GM21723 (cell line): ENCODE results near the gene ATP8A1.
"Not testable (repeated sequence)": the region's sequence is repeated elsewhere in the genome, so short reads cannot be mapped to it uniquely, and the experiment has no call there.

Experiments used
- ATAC-seq: cut with Tn5 transposase; IDR thresholded peaks from one replicate; pipeline ENCODE4 v1.9.1; 2021; ENCODE audit warnings: mild to moderate bottlenecking, moderate library complexity; ENCODE audit not compliant: unreplicated experiment

ATP8A1 gene

DNA sequence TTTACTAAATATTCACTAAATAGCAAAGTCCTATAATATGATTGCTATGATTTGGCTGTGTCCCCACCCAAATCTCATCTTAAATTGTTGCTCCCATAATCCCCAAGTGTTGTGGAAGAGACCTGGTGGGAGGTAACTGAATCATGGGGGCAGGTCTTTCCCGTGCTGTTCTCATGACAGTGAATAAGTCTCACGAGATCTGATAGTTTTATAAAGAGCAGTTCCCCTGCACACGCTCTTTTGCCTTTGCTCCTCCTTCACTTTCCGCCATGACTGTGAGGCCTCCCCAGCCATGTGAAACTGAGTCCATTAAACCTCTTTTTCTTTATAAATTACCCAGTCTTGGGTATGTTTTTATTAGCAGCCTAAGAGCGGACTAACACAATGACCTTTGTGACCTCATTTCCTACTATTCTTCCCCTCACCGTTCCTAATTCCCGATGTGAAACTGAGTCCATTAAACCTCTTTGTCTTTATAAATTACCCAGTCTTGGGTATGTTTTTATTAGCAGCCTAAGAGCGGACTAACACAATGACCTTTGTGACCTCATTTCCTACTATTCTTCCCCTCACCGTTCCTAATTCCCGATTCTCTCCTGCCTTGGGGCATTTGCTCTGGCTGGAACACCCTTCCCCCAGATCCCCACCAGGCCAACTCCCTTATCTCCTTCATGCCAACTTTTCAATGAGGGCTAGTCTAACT lies 4.2 kb downstream of the ATP8A1 start:
- ATAC-seq, result not testable (repeated sequence)

DNA sequence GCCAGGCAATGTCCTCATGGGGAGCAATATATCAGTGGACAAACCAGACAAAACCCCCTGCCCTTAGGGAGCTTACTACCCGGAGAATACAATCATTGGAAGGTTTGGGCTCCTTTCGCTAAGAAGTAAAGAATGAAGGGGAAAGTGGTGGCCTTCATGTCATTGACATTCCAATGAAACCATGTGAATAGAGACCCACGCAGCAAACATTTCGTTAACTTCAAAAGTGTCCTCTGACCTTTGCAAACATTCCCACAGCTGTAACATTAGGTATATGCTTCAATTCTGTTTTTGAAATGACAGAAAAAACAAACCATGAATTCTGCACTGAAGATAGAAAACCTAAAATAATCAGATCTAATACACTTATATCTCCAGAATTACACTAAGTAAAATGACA lies 7.0 kb downstream of the ATP8A1 start:
- no peak for ATAC-seq

DNA sequence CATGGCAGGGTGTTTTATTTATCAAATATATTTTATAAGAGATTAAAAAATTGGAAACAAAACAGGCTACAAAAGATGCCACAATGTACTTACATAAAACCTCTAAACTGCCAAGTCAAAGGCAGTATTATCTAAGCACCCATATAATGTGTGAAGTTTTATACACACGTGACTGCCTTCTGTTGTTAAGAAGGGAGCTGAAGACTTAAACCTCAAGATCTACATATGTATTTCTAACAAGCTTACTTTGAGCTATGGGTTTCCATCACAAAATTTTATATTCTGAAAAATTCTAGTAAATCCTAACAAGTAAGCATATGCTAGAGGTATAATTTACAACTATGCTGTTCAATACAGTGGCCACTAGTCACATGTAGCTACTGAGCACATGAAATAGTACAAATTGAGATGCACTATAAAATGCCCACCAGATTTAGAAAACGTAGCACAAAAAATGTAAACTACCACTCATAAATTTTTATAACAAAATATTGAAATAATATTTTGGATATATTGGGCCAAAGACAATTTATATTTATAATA lies 9.8 kb downstream of the ATP8A1 start:
- ATAC-seq, result no peak

DNA sequence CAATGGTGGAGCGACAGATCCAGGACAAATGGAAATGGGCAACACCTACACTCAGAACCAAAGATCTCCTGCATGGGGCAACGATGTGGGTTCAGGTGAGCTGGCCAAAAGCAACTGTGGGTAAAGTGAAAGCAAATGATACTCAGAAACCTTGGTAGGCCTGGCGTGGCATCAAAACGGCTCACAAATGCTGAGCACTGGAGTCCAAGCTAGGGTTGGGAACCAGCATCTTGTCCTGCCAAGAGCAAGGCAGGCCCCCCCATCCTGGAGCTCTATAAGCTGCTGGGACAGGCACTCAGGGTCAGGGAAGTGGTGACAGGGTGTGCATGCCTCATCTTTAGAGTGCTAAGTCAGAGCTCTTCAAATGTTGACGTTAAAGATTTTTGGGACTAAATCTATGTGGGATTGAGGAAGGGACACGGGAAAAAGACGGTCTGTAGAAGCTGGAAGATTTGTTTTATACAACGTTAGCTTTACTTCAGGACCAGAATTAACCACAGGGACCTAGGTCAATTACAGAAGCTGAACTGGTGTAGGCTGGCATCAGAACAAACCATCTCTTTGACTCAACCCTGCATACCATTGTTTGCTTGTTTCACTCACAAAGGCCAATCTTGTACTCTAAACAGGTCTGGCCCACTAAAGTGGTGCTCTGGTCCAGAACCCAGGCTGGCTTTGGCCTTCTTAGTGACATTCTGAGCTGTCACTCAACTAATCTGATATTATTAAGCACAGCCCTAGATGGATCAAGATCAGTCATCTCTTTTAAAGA lies 10.7 kb downstream of the ATP8A1 start:
- no peak for ATAC-seq

DNA sequence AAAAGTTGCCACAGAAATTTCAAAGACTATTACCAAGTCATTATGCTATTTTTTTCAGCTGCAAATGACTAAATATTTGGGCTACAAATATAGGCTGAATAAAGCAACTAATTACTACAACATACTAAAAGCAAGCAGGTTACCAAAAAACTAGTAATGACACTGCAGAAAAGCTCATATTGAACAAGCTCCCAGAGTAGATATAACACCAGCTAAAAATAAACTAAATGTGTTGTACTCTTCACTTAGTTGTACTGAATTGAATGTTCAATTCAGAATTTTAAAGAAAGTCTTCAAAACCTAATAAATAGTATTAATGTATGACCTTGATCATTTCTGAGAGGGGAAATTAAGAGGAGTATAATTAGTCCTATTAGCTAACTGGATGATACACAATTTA lies 12.0 kb downstream of the ATP8A1 start:
- no peak for ATAC-seq

DNA sequence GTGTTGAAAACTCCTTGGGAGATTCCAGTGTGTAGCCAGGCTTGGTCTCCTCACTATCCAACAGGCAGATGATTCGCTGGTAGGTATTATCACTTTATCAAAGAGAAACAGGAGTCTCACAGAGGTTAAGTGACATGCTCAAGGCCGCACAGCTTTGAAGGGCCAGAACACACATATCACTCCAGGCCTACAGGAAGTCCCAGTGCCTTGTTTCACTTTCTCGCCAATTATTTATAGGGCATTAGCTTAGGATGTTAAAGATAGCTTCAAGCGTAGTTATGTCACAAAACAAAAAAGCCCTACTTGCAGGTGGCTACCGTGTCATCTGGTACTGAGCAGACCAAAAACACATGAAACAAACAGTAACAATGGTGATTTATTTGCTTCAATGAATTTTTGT lies 13.2 kb downstream of the ATP8A1 start:
- peak; percentile 62 for ATAC-seq

DNA sequence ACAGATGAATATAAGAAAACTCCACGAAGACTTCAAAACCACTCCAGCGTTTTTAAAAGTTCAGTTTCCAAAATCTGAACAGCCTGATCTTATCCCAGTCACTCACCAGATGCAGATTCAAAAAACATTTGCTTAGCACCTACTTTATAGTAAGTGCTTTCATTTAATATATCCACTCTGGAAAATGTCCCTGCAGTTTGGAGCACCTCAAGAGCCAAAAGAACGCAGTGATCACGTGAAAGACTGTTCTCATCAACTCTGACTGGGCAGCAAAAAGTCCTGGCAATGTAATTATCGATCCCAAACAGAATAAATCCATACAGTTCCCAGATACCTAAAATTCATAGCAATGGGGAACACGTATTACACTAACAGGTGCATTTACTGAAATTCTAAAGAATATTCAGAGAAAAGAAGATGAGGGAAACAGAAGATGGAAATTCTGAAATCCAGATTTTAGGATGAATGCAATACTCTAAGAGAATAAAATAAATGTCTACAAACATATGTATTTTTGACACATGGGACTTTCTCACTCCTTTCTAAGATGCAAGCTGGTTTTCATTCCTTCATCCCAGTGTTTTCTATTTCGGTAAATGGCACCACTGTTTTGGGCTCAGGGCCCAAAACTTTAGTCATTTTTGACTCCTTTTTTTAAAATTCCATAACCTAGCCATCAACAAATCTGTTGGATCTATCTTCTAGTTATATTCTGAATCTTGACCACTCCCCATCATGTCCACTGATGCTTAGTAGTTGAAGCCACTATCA lies 13.9 kb downstream of the ATP8A1 start:
- no peak for ATAC-seq

DNA sequence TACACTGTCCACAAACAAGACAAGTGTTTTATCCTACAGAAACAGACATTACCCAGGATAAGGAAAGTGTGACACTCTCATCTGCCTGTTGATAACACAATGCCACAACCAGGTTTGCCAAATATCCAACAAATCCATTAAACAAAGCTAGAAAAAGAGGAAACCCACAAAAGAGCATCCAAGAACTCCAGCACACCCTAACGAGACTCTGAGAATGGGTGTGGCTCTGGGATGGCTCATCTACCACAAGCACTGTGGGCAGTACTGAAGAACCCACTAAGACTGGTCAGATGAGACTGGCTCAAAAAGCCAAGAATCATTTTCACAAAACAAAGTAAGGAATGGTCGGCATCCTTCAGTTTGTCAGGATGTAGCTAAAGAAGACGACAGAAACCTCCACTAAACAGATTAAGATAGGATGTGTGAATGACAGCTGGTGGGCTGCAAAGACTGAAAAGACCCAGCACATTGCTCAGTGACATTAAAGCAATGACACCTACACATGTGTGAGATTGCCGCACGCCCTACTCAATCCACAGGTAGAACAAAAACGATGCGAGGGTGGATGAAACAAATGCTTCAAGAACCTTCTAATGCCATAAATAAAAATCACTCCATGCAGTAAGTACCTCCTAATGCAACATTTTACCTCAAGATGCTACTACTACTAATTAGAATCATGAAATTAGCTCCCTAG lies 14.7 kb downstream of the ATP8A1 start:
- ATAC-seq, result no peak

DNA sequence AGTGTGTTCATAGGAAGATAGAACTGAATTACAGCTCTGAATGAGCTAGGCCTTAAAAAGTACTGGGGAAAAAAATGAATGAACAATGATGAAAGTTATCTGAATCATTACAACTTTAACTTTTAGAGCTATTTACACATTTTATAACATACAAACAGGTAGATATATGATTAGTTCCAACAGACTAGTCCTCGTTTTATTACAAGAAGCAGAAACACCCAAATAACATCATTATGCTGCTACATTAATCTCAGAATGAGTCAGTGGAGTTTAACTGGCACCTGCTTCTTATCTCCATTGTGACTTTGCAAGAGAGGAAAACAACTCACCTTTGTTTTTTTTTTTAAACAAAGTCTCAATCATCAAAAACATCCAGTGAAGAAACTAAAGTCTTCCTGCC lies 15.2 kb downstream of the ATP8A1 start:
- peak; percentile 11 for ATAC-seq

DNA sequence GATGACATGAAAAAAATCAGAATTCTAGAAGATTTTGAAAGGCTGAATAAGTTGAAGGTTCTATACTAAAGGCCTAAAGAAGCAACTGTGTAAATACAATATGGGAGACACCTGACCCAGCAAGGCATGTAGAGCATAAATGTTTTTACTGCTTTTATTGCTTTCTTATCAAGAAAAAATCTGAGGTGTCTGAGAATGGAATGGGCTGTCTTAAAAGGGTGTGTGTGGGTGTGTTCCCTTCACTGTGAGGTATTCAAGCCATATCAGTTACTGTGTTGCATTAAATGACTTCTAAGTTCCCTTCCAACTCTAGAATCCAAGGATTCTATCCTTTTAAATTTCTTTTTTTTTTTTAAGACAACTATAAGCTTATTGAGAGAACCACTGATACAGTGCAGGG lies 15.7 kb downstream of the ATP8A1 start:
- no peak for ATAC-seq

DNA sequence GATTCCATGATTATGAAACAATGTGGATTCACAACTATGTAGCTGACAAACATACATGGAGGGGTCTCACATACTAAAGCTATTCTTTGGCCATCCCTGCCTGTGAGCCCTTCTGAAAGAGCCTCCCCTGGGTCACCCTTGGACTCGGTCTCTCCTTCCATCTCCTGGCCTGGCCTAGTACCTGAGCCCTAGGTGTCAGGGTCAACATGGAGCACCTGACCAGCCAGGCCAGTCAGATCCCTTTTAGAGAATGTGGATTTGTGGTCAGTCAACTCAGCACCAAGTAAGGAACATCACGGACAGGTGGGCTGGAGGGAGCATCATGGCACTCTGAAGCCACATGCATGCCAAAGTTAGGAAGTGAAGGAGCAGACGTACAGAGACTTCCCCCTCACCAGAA lies 16.3 kb downstream of the ATP8A1 start:
- no peak for ATAC-seq

DNA sequence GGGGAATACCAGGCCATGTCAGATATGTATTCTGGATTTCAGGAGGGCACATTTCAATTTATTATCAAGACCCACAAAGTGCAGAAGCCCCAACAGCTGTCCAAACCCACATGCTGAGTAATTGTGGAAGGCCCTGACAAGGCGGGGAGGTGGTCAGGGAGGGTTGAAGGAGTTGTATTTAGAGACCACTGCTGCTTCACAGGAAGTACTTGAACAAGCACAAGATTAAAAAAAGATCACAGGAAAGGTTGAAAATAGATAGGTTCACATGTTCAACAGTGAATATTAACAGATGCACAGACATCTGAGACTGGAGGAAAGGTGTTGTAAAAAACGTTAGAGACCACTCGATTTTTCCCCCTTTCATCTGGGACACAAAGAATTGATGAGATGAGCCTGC lies 17.9 kb downstream of the ATP8A1 start:
- peak; percentile 68 for ATAC-seq

DNA sequence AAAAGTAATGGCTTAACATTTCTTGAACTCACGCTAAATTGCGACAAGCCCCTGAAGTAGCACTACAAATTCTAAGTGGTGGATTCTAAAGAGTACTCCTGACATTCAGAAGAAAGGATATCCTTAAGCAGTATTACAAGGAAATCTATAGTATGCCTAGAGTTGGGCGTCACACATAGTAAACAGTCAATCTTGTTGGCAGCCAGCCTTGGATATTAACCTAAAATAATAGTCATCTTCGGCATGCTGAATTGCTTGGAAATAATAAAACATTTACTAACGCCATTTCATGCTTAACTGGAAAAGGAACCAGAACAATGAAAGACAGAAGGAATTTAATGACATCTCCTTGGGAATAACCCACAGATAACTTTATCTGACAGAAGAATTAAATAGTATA lies 18.6 kb downstream of the ATP8A1 start:
- no peak for ATAC-seq

DNA sequence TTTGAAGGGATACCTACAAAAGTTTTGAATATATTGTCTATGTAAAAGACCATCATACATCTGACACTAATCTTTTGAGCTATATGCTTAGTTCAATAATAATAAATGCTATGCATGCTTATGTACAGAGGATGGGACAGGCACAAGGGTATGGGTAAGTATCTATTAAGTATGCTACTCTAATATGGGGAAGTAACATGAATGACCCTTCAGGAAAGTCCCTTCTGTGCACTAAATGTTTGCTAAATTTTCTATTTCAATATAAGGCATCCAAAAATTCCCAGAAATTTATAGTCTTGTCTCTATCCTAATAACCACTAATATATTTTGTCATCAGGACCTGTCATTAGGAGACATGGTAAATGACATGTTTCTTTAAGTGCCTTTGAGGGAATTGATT lies 19.0 kb downstream of the ATP8A1 start:
- no peak for ATAC-seq

DNA sequence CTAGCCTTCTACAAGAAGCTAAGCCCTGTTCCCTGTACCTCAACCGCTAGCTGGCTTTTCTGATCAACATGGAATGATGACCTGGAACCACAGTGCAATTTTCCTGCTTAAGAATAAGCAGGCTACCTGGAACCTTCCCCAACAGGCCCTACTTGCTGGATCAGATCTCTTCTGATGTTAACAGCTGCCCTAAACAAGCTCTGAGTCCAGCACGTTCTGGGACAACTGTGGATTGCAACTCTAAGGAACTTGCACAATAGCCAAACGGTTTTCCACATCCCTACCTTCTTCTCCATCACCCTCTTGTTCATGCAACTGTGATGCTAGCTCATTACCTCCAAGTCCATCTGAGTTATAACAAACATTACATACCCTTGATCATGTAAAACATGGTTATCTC lies 19.8 kb downstream of the ATP8A1 start:
- no peak for ATAC-seq

DNA sequence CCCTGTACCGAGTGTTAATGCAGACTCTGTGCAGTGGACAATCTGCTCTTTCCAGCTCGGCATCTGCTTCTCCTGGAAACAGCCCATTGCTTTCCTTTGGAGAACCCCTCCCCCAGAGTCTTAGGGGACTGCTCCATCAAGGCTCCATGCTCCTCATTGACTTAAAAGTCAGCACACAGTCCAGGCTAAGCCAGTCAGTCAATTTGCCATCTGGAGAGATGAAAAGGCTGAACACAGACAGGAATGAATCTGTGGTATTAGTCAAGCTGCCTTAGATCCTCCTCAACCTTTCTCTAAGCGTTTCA lies 20.3 kb downstream of the ATP8A1 start:
- ATAC-seq, result no peak

DNA sequence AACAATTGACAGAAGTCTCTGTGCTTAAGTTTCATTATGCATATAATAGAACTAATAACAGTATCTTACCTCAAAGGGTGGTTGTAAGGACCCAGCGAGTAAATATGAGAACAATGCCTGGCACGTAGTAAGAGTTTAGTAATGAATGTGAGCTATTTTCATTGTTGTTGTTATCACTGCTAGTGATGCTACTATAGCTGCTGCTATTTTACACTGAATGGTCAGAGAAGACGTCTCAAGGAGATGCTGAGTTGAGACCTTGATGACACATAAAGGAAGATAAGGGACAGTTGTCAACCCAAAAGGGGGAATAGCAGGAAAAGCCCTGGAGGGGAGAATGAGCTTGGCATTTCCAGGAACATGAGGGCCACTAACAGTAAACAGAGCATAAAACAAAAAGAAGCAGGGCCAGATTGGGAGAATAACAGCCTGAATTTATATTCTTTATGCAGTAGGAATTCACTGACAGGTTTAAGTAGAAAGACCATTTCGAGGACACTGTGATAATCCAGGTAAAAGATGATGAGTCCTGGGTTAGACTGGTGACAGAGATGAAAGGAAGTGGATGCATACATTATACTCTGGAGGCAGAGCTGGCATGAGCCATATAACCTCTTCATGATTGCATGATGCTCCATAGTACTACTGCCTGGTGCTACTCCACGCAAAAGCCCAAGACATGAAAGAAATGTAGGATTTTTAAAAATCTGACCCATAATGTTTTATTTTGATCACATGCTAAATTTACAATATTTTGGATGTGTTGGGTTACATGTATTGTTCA lies 23.1 kb downstream of the ATP8A1 start:
- peak; percentile 73 for ATAC-seq

DNA sequence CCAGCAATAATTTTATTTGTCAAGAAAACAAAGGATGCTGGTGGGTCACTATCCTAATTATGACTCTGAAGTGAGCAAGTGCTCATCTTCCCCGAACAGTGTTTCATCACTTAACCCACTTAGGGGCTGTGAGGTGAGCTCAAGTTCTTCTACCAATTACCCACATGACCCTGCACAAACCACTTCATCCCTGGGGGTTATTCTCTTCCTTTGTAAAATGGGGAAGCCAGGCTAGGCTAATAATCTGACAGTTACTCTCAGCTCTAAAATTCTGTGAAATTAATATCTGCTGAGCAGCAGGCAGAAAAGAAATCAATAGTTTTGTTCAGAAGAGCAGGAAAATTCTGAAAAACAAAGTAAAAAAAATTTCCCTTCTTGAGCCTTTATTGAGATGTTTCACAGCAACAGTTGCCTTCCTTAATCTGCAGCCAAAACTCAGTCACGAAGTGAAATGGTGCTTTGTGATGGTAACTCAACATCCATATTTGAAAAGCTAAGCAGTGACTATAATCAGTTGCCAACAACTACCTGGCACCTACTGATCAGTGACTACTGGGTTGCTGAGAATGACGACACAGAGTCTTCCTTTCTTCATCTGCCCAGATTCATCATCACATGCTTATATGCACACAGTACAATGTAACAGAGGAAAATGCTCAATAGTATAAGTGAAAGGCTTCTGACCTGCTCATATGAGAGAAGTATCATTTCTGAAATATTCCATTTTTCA lies 24.1 kb downstream of the ATP8A1 start:
- ATAC-seq, result no peak

DNA sequence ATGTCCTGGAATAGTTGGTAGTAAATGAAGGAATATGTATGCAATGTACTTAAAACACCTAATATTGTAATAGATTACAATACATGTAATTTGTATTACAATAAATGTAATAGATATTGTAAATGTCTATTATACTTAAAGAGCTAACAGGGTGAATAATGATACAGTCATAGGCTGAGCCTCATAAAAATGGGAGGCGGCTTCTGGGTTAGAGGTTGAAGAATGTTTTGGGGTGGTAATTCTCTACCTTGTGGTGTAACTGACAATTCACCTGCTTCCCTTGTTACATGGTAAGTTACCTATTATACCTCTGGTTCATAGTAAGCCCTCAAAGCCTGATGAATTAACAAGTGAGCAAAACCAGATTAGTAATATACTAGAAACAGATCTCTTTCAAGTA lies 26.0 kb downstream of the ATP8A1 start:
- no peak for ATAC-seq

DNA sequence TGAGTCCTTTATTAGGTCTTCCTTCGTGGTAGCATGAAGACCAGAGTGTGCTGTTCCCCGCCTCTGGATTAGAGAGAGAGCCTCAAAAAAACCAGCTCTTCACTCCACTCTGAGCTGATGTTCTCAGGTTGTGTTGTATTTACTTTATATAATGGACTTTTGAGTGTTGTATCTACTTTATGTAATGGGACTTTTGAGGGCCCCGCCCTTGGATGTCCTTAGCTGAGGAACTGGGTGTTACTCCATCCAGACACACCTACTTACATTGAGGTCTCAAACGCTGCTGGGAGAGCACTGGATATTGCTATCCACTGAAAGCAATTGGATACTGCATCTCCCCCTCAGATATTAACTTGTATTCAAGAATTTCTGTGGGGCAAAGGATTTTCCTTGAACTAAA lies 28.2 kb downstream of the ATP8A1 start:
- no peak for ATAC-seq
